HUES64 (cell line): ENCODE data around the gene ENPP7.
"Not testable (repeated sequence)": the region's sequence is repeated elsewhere in the genome, so short reads cannot be mapped to it uniquely, and the experiment has no call there.

Experiments used
- H3K27ac ChIP-seq: 2 replicates; pipeline ENCODE4 v1.7.0; 2013; ENCODE audit warnings: low read depth, low read length, inconsistent platforms
- H3K27me3 ChIP-seq: 2 replicates; pipeline ENCODE4 v1.6.1; 2013; ENCODE audit warnings: mild to moderate bottlenecking, low read length; ENCODE audit not compliant: insufficient read depth
- H3K36me3 ChIP-seq: 2 replicates; pipeline ENCODE4 v1.6.1; 2013; ENCODE audit warnings: mild to moderate bottlenecking, low read length; ENCODE audit not compliant: insufficient read depth
- H3K4me1 ChIP-seq: 2 replicates; pipeline ENCODE4 v1.6.1; 2013; ENCODE audit warnings: mild to moderate bottlenecking, low read length, moderate library complexity; ENCODE audit not compliant: insufficient read depth
- H3K4me3 ChIP-seq: 2 replicates; pipeline ENCODE4 v1.5.1; 2013; ENCODE audit warnings: mild to moderate bottlenecking, low read length, moderate library complexity
- H3K9ac ChIP-seq: 2 replicates; pipeline ENCODE4 v1.6.1; 2013; ENCODE audit warnings: mild to moderate bottlenecking, low read depth, low read length
- H3K9me3 ChIP-seq: 2 replicates; pipeline ENCODE4 v1.6.1; 2013; ENCODE audit warnings: low read depth, low read length; ENCODE audit not compliant: insufficient read depth
- WGBS: fragments of 150-250, 120-280 bp; methylation state at CpG from one replicate; pipeline ENCODE4 v1.1.7; 2013; ENCODE audit warnings: missing lambda C conversion rate; 5-methylcytosine and 5-hydroxymethylcytosine counted together

The ENPP7 gene

GRCh38 chr17:79755591-79755990, 24.8 kb downstream of the ENPP7 start:
- H3K36me3 ChIP-seq = no peaks in the 10 kb centered on the region
- no peak overlapping the region for H3K4me3 ChIP-seq
- H3K9ac ChIP-seq = no peak overlapping the region
- H3K4me1 ChIP-seq = no peaks in the 10 kb centered on the region
- H3K27ac ChIP-seq = no peak overlapping the region
- WGBS = 91% methylated on average over 14 of the region's 14 CpGs
- H3K27me3 ChIP-seq = peaks cover 6% of the 10 kb centered on the region; the same call in 1 of the 2 replicates
- no peaks in the 10 kb centered on the region for H3K9me3 ChIP-seq

- no peak overlapping the region for H3K4me3 ChIP-seq
- 94% methylated on average over 15 of the region's 15 CpGs for WGBS
- H3K36me3 ChIP-seq = no peaks in the 10 kb centered on the region
- no peak overlapping the region for H3K27ac ChIP-seq
- no peaks in the 10 kb centered on the region for H3K27me3 ChIP-seq
- H3K4me1 ChIP-seq = no peaks in the 10 kb centered on the region
- H3K9ac ChIP-seq = no peak overlapping the region
- H3K9me3 ChIP-seq = no peaks in the 10 kb centered on the region
These were observed 26.5 kb downstream of the ENPP7 start for GRCh38 chr17:79757140-79757745.

GRCh38 chr17:79758271-79758670, 27.5 kb downstream of the ENPP7 start:
- Histone ChIP-seq H3K27me3 (no peaks in the 10 kb centered on the region), H3K4me1 (no peaks in the 10 kb centered on the region), H3K9ac (no peak overlapping the region), H3K27ac (no peak overlapping the region), H3K9me3 (no peaks in the 10 kb centered on the region), H3K36me3 (no peaks in the 10 kb centered on the region), H3K4me3 (no peak overlapping the region)
- 95% methylated on average over 6 of the region's 6 CpGs for WGBS

- no peak overlapping the region for H3K27ac ChIP-seq
- WGBS = 93% methylated on average over 21 of the region's 21 CpGs
These were observed 29.6 kb downstream of the ENPP7 start for GRCh38 chr17:79760197-79760906.

GRCh38 chr17:79761894-79762589, 31.3 kb downstream of the ENPP7 start:
- Histone ChIP-seq H3K9ac (no peak overlapping the region), H3K27ac (no peak overlapping the region), H3K9me3 (no peaks in the 10 kb centered on the region), H3K4me1 (no peaks in the 10 kb centered on the region), H3K36me3 (no peaks in the 10 kb centered on the region), H3K27me3 (no peaks in the 10 kb centered on the region), H3K4me3 (no peak overlapping the region)
- WGBS = 87% methylated on average over 16 of the region's 19 CpGs

More at GRCh38 chr17:79760197-79760906, 29.6 kb downstream of the ENPP7 start:
- H3K36me3 ChIP-seq = no peaks in the 10 kb centered on the region
- no peaks in the 10 kb centered on the region for H3K27me3 ChIP-seq
- H3K4me1 ChIP-seq = no peaks in the 10 kb centered on the region
- H3K9me3 ChIP-seq = no peaks in the 10 kb centered on the region
- no peak overlapping the region for H3K9ac ChIP-seq
- H3K4me3 ChIP-seq = no peak overlapping the region

GRCh38 chr17:79765708-79766107, 35.0 kb downstream of the ENPP7 start:
- Histone ChIP-seq H3K9me3 (no peaks in the 10 kb centered on the region), H3K27me3 (no peaks in the 10 kb centered on the region), H3K9ac (no peak overlapping the region), H3K27ac (no peak overlapping the region), H3K4me3 (no peak overlapping the region), H3K36me3 (no peaks in the 10 kb centered on the region), H3K4me1 (no peaks in the 10 kb centered on the region)
- 100% methylated on average over 1 of the region's 3 CpGs for WGBS

GRCh38 chr17:79769570-79770506, 39.1 kb downstream of the ENPP7 start:
- H3K27ac ChIP-seq = no peak overlapping the region

GRCh38 chr17:79771276-79771675, 40.5 kb downstream of the ENPP7 start:
- 94% methylated on average over 6 of the region's 6 CpGs for WGBS
- peaks cover 14% of the 10 kb centered on the region; the same call in 1 of the 2 replicates for H3K27me3 ChIP-seq
- H3K36me3 ChIP-seq = no peaks in the 10 kb centered on the region
- no peak overlapping the region for H3K9ac ChIP-seq
- H3K4me1 ChIP-seq = peaks cover 17% of the 10 kb centered on the region
- no peaks in the 10 kb centered on the region for H3K9me3 ChIP-seq
- H3K27ac ChIP-seq = no peak overlapping the region
- H3K4me3 ChIP-seq = no peak overlapping the region

More at GRCh38 chr17:79769570-79770506, 39.1 kb downstream of the ENPP7 start:
- Histone ChIP-seq H3K36me3 (no peaks in the 10 kb centered on the region), H3K4me3 (no peak overlapping the region), H3K9ac (no peak overlapping the region), H3K9me3 (no peaks in the 10 kb centered on the region), H3K27me3 (0 out of 2 replicates have a peak, but pooled peaks cover 2% of the 10 kb centered on the region), H3K4me1 (0 out of 2 replicates have a peak, but pooled peaks cover 4% of the 10 kb centered on the region)
- WGBS = 92% methylated on average over 28 of the region's 28 CpGs

- H3K27ac ChIP-seq, H3K9me3 ChIP-seq, H3K36me3 ChIP-seq, H3K9ac ChIP-seq, H3K4me3 ChIP-seq: not testable (repeated sequence)
- H3K27me3 ChIP-seq = peaks cover 14% of the 10 kb centered on the region; the same call in 1 of the 2 replicates
- 91% methylated on average over 9 of the region's 9 CpGs for WGBS
- H3K4me1 ChIP-seq = peaks cover 25% of the 10 kb centered on the region
These were observed 42.0 kb downstream of the ENPP7 start for GRCh38 chr17:79772726-79773125.

- no peak overlapping the region for H3K27ac ChIP-seq
- peaks cover 14% of the 10 kb centered on the region; the same call in 1 of the 2 replicates for H3K27me3 ChIP-seq
- 84% methylated on average over 8 of the region's 8 CpGs for WGBS
- H3K4me1 ChIP-seq = peaks cover 29% of the 10 kb centered on the region
- no peak overlapping the region for H3K9ac ChIP-seq
- H3K36me3 ChIP-seq = peaks cover 4% of the 10 kb centered on the region
- H3K9me3 ChIP-seq = no peaks in the 10 kb centered on the region
- H3K4me3 ChIP-seq = no peak overlapping the region
These were observed 43.8 kb downstream of the ENPP7 start for GRCh38 chr17:79774561-79774975.
